Astrocyte of the spinal cord (primary cell): ENCODE measurements around the gene KATNB1.

Experiments
- DNase-seq: peaks from one replicate; pipeline ENCODE4 v3.0.0; 2011; ENCODE audit warnings: low read depth, low spot score
- H3K4me3 ChIP-seq: 2 replicates; pipeline ENCODE4 v1.5.1; 2011; ENCODE audit warnings: low read depth, mild to moderate bottlenecking, low read length, moderate library complexity
- CTCF ChIP-seq: IDR thresholded peaks from 2 replicates; pipeline ENCODE4 v1.5.1; 2012; ENCODE audit warnings: low read depth, mild to moderate bottlenecking, low read length, inconsistent platforms
- in situ Hi-C: cut with HindIII; loops from 2 replicates; pipeline ENCODE4 v1.10.0; 2017; ENCODE audit warnings: low sequenced_read_pairs

KATNB1 gene

GRCh38 chr16:57723170-57723569 lies 12.4 kb upstream of the KATNB1 start:
- peak; percentile 28 for TF ChIP-seq CTCF
- DNase-seq, result no peak
- in situ Hi-C loops, result no loop called here
- H3K4me3 ChIP-seq, result no peak overlapping the region

GRCh38 chr16:57724531-57724930 lies 11.0 kb upstream of the KATNB1 start:
- H3K4me3 ChIP-seq, result no peak overlapping the region
- no peak for DNase-seq
- TF ChIP-seq CTCF, result no peak
- in situ Hi-C loops, result no loop called here

DNA sequence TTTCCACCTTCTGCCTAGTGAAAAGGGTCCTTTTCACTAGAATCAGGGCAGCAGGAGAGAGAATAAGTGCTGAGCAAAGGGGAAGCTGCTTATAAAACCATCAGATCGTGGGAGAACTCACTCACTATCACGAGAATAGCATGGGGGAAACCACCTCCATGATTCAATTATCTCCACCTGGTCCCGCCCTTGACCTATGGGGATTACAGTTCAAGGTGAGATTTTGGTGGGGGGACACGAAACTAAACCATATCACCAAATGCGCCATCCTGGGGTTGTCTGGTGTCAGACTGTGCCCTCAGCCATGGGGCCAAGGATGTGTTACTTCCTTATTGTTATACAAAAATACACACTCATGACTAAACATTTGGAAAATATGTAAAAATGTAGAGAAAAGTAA lies 10.4 kb upstream of the KATNB1 start:
- TF ChIP-seq CTCF, result no peak
- in situ Hi-C loops, result no loop called here
- H3K4me3 ChIP-seq, result no peak overlapping the region
- no peak for DNase-seq

GRCh38 chr16:57725554-57725953 lies 10.0 kb upstream of the KATNB1 start:
- in situ Hi-C loops, result no loop called here
- TF ChIP-seq CTCF, result no peak
- no peak for DNase-seq

DNA sequence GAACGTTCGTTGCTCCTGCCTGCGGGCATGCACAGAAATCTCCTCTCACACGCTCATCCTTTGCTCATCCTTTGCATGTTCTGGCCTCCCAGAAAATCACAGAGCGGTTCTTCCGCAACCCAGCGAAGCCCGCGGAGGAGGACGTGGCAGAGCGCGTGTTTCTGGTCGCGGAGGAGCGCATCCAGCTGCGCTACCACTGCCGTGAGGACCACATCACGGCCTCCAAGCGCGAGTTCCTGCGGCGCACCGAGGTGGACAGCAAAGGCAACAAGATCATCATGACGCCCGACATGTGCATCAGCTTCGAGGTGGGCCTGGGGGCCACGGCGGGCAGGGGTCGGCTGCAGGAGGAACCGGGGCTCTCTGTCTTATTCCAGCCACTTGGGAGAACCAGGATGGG lies 9.6 kb upstream of the KATNB1 start:
- H3K4me3 ChIP-seq, result no peak overlapping the region
- in situ Hi-C loops, result no loop called here
- TF ChIP-seq CTCF, result no peak
- DNase-seq, result no peak

More at GRCh38 chr16:57725554-57725953, 10.0 kb upstream of the KATNB1 start:
- H3K4me3 ChIP-seq, result no peak overlapping the region

GRCh38 chr16:57726433-57726947 lies 9.1 kb upstream of the KATNB1 start:
- in situ Hi-C loops, result no loop called here
- TF ChIP-seq CTCF, result no peak
- no peak for DNase-seq
- no peak overlapping the region for H3K4me3 ChIP-seq

DNA sequence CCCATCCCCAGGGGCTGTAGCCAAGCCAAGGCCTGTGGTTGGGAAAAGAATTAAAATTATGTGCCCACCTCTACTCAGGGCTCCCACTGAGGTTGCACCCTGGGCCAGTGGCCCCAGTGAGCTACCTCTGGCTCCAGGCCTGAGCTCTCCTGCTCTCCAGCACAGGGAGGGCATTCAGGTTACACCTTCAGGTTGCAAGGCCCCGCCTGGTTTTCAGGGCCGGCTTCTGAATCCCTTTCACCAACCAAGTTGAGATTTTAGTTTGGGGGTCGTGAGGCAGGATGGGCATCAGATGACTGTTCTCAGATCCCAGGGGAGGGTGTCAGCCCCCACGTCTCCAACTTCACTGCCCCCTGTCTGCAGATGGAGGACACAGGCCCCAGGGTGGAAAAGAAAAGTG lies 8.0 kb upstream of the KATNB1 start:
- no peak overlapping the region for H3K4me3 ChIP-seq
- in situ Hi-C loops, result no loop called here
- no peak for TF ChIP-seq CTCF
- DNase-seq, result no peak
